Activated T-cell treated with anti-CD3 and anti-CD28 coated beads, Interleukin-2, amount 50 U/mL, for 24 hours (primary cell): Measurements from ENCODE around the gene LSM12.
"Not testable (repeated sequence)": the region's sequence is repeated elsewhere in the genome, so short reads cannot be mapped to it uniquely, and the experiment has no call there.

ENCODE experiments used
- DNase-seq: peaks from one replicate; pipeline ENCODE4 v3.0.0-alpha.2; 2020
- H3K27ac Mint-ChIP-seq: 2 replicates; pipeline ENCODE4 v1.8.0; 2020; ENCODE audit warnings: mild to moderate bottlenecking, mixed read lengths
- H3K27me3 Mint-ChIP-seq: 2 replicates; pipeline ENCODE4 v1.8.0; 2020; ENCODE audit warnings: mixed read lengths
- H3K36me3 Mint-ChIP-seq: 2 replicates; pipeline ENCODE4 v1.8.0; 2020; ENCODE audit warnings: low read depth, mixed read lengths
- H3K4me1 Mint-ChIP-seq: 2 replicates; pipeline ENCODE4 v1.8.0; 2020; ENCODE audit warnings: low read depth, mixed read lengths
- H3K4me3 Mint-ChIP-seq: 2 replicates; pipeline ENCODE4 v1.8.0; 2020; ENCODE audit warnings: mild to moderate bottlenecking, moderate library complexity, mixed read lengths
- H3K9me3 Mint-ChIP-seq: 2 replicates; pipeline ENCODE4 v1.8.0; 2020; ENCODE audit warnings: mixed read lengths

The LSM12 gene

GRCh38 chr17:44105483-44105882 is 39.0 kb upstream of the LSM12 start:
- no peaks in the 10 kb centered on the region for H3K27me3 Mint-ChIP-seq
- peaks cover 17% of the 10 kb centered on the region for H3K36me3 Mint-ChIP-seq
- no peak overlapping the region for H3K27ac Mint-ChIP-seq
- peaks cover 3% of the 10 kb centered on the region for H3K4me1 Mint-ChIP-seq
- H3K4me3 Mint-ChIP-seq, result no peak overlapping the region
- no peak for DNase-seq
- no peaks in the 10 kb centered on the region for H3K9me3 Mint-ChIP-seq

DNA sequence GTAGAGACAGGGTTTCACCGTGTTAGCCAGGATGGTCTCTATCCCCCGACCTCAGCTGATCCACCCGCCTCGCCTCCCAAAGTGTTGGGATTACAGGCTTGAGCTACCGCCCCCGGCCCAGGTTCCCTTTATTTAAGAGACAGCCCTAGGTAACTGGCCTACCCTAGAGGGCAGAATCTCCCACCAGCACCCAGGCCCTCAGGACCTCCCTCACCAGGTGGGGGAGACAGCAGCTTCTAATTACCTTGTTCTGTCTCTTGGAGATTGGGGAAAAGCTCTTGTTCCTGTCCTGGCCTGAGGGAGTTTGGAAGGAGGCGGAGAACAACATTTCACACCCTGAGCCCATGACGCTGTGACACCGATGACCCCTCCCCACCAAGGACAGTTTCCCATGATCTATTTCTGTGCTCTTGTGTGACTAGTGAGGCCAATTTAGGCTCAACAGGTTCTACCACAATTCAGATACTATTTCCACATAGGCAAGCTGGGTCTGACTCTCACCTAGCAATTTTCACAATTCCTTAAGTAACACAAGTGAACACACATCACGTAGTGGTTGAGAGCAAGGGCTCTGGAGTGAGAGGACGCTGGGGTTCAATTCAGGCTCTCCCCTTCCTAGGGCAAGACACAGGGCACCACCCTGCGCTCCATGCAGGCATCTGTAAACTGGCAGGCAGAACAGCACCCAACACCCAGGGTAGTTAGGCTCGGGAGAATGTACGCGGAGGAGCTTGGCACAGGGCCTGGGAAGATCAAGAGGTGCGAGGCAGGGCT is 36.6 kb upstream of the LSM12 start:
- no peak overlapping the region for H3K4me3 Mint-ChIP-seq
- no peaks in the 10 kb centered on the region for H3K9me3 Mint-ChIP-seq
- DNase-seq, result no peak
- peaks cover 1% of the 10 kb centered on the region for H3K4me1 Mint-ChIP-seq
- H3K27me3 Mint-ChIP-seq, result no peaks in the 10 kb centered on the region
- no peak overlapping the region for H3K27ac Mint-ChIP-seq
- peaks cover 10% of the 10 kb centered on the region for H3K36me3 Mint-ChIP-seq

- H3K36me3 Mint-ChIP-seq, H3K27ac Mint-ChIP-seq, H3K4me3 Mint-ChIP-seq, H3K27me3 Mint-ChIP-seq, H3K9me3 Mint-ChIP-seq, H3K4me1 Mint-ChIP-seq, DNase-seq: not testable (repeated sequence)
These were observed 35.4 kb upstream of the LSM12 start for GRCh38 chr17:44101858-44102257.

GRCh38 chr17:44097110-44097958 is 30.9 kb upstream of the LSM12 start:
- no peak for DNase-seq
- Mint-ChIP-seq H3K9me3 (no peaks in the 10 kb centered on the region), H3K27ac (no peak overlapping the region), H3K4me1 (peaks cover 15% of the 10 kb centered on the region), H3K4me3 (no peak overlapping the region), H3K36me3 (peaks cover 4% of the 10 kb centered on the region), H3K27me3 (no peaks in the 10 kb centered on the region)

DNA sequence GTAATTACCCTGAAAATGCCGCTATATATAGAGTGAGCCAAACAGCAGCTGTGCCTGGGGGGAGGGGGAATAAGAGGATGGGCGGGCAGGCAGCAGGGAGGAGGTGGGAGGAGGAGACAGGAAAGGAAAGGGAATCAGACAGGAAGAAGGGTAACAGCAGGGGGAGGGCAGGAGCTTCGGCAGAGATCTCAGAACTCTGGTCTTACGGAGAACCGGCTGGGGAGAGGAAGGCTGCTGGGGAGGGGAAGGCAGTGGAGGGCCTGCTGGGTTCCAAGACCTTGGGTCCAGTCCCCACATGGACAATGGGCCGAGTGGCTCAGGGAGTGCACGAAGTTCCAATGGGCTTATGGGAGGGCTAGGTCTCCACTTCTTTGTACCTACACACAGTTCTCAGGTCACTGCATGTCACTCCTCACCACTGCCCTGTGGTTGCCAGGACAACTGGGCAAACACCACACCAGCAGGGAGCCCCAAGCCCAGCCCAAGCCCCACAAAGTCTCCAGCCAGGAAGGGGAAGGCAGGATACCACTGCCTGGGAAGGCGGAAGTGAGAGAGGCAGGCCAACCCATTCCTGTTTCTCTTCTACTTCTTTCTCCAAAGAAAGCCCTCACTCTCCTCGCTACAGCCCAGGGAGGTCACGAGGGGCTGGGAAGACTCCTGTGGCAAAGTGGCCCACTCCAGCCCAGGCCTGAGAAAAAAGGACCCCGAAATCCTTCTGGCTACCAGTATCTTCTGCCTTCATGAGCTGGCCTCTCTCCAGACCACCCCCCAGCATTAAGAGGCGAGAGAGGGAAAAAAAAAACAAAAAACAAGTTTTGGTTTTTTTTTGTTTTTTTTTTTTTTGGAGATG is 29.4 kb upstream of the LSM12 start:
- Mint-ChIP-seq H3K4me1 (peaks cover 15% of the 10 kb centered on the region), H3K36me3 (peaks cover 16% of the 10 kb centered on the region)
- DNase-seq, result no peak

DNA sequence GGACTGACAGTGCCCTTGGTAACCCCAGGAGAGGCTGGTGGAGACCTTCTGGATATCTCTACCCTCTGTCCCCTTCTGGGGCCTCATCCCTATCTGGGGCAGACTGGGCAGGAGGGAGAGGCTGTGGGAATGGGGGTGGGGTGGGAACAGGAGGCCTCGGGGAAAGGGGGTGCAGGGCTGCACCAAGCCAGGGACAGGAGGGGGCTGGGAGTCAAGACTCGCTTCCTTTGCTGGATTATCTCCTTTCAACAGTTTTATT is 28.8 kb upstream of the LSM12 start:
- no peaks in the 10 kb centered on the region for H3K27me3 Mint-ChIP-seq
- H3K9me3 Mint-ChIP-seq, result no peaks in the 10 kb centered on the region
- DNase-seq, result no peak
- no peak overlapping the region for H3K4me3 Mint-ChIP-seq
- peaks cover 17% of the 10 kb centered on the region for H3K36me3 Mint-ChIP-seq
- H3K27ac Mint-ChIP-seq, result no peak overlapping the region
- peaks cover 15% of the 10 kb centered on the region for H3K4me1 Mint-ChIP-seq

More for the DNA sequence above, 29.4 kb upstream of the LSM12 start:
- H3K4me3 Mint-ChIP-seq, result peak overlapping the region; percentile 15
- H3K27me3 Mint-ChIP-seq, result no peaks in the 10 kb centered on the region
- H3K9me3 Mint-ChIP-seq, result no peaks in the 10 kb centered on the region
- H3K27ac Mint-ChIP-seq, result peak overlapping the region; percentile 67

DNA sequence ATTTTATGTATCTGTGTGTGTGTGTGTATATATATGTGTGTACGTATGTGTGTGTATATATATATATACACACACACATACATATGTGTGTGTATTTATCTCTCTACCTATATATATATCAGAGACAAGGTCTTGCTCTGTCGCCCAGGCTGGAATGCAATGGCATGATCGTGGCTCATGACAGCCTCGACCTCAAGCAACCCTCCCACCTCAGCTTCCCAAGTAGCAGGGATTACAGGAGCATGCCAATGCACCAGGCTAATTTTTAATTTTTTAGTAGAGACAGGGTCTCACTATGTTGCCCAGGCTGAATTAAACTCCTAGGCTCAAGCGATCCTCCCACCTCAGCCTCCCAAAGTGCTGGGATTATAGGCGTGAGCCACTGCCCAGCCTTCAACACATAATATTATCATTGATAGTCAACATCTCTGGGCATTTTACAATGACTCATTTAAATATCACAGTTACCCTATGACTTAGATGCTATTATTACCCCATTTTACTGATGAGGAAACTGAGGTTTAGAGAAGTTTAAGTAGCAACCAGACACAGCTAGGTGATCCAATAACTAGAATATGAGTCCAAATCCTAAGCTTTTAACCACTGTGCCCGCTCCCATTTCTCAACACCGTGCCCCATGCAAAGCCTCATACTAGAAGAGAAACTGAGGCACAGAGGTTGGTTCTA is 28.4 kb upstream of the LSM12 start:
- DNase-seq, result no peak

DNA sequence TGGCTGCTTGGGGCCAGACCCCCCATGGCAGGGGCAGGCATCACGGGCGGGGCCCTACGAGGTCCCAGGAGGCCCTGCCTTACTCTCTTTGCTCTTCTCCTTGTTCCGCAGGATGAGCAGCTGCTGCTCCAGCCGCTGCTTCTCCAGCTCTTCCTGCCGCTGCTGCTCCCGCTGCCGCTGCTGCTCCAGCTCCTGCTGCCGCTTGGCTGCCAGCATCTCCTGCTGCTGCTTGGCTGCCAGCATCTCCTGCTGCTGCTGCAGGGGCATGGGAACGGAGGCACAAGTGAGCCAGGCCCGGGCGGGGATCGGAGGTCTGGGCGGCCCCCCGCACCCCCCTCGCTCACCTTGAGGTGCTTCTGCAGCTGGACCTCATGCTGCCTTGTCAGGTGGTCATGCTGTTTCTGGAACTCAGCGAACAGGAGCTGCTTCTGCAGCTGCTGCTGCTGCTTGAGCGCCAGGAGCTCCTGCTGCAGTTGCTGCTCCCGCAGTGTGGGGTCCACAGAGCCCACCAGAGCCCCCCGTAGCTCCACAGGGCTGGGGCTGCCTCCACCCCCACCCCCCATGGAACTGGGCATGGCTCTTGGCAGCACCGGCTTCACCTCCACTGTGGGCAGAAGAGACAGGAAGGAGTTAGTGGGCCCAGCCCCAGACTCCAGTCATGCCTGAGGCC is 26.9 kb upstream of the LSM12 start:
- Mint-ChIP-seq H3K36me3 (peaks cover 23% of the 10 kb centered on the region), H3K4me1 (peaks cover 18% of the 10 kb centered on the region), H3K9me3 (no peaks in the 10 kb centered on the region), H3K27ac (no peak overlapping the region), H3K4me3 (no peak overlapping the region), H3K27me3 (no peaks in the 10 kb centered on the region)
- DNase-seq, result no peak

More for the DNA sequence above, 28.4 kb upstream of the LSM12 start:
- H3K36me3 Mint-ChIP-seq, result peaks cover 17% of the 10 kb centered on the region
- peaks cover 15% of the 10 kb centered on the region for H3K4me1 Mint-ChIP-seq
- H3K27me3 Mint-ChIP-seq, result no peaks in the 10 kb centered on the region
- no peak overlapping the region for H3K4me3 Mint-ChIP-seq
- H3K27ac Mint-ChIP-seq, result no peak overlapping the region
- H3K9me3 Mint-ChIP-seq, result no peaks in the 10 kb centered on the region

DNA sequence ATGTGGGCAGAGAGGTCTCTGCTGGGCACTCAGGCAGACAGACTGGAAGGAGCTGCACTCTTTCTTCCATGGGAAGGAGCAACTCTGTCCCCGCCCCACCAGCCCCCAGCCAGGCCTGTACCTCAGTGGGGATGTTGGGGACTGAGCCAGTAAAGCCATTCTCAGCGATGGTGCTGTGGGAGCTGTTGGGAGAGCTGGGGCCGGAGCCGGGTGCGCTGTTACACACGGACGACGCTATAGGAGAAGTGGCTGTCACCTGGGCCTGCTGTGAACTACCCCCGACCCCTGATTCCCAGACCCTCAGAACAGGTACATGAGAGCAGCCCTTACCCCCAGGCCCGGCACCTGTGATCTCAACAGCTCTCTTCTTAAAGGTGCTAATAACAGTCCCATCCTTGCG is 25.6 kb upstream of the LSM12 start:
- peaks cover 22% of the 10 kb centered on the region for H3K4me1 Mint-ChIP-seq
- H3K4me3 Mint-ChIP-seq, result no peak overlapping the region
- H3K36me3 Mint-ChIP-seq, result peaks cover 31% of the 10 kb centered on the region
- H3K27me3 Mint-ChIP-seq, result no peaks in the 10 kb centered on the region
- no peaks in the 10 kb centered on the region for H3K9me3 Mint-ChIP-seq
- H3K27ac Mint-ChIP-seq, result no peak overlapping the region
- no peak for DNase-seq

- Mint-ChIP-seq H3K4me3 (no peak overlapping the region), H3K27me3 (no peaks in the 10 kb centered on the region), H3K4me1 (peaks cover 28% of the 10 kb centered on the region), H3K27ac (no peak overlapping the region), H3K36me3 (peaks cover 33% of the 10 kb centered on the region), H3K9me3 (no peaks in the 10 kb centered on the region)
- DNase-seq, result no peak
These were observed 24.9 kb upstream of the LSM12 start for GRCh38 chr17:44091200-44091997.

DNA sequence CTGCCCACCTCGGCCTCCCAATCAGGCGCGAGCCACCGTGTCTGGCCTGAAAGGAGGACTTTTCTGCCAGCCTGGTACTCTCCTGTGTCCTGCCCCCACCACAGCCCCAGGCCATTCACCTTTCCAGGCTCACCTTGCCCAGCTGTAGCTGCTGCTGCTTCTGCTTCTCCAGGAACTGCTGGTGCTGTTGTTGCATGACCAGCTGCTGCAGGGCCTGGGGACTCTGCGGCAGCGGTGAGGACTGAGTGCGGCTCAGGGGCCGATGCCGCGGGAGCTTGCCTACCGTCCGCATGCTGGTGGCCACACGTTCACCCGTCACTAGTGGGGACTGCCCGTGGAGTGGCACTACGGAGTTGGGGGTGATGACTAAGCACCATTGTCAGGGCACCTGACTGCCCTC is 21.8 kb upstream of the LSM12 start:
- peaks cover 42% of the 10 kb centered on the region for H3K36me3 Mint-ChIP-seq
- no peak for DNase-seq
- peaks cover 20% of the 10 kb centered on the region for H3K4me1 Mint-ChIP-seq
- H3K4me3 Mint-ChIP-seq, result no peak overlapping the region
- peak overlapping the region; percentile 29 for H3K27ac Mint-ChIP-seq
- H3K9me3 Mint-ChIP-seq, result no peaks in the 10 kb centered on the region
- no peaks in the 10 kb centered on the region for H3K27me3 Mint-ChIP-seq

DNA sequence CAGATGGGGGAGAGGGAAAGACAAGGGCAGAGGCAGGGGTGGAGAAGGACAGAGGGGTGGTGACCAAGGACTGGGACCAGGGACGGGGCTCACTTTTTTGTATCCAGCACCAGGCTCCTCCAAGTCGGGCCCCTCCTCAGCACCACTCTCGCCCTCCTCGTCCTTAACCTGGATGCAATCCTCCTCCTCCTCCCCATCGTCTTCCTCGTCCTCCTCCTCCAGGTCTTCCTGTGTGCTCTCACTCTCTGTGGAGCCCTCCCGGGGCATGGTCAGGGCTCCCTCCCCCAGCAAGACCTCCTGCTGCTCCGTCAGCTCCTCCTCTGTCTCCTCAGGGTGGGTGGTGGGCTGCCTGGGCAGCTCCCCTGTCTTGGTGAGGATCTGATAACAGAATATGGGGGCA is 20.8 kb upstream of the LSM12 start:
- Mint-ChIP-seq H3K4me3 (no peak overlapping the region), H3K27ac (peak overlapping the region; percentile 80), H3K27me3 (no peaks in the 10 kb centered on the region), H3K9me3 (no peaks in the 10 kb centered on the region), H3K4me1 (peaks cover 20% of the 10 kb centered on the region), H3K36me3 (peaks cover 46% of the 10 kb centered on the region)
- no peak for DNase-seq
